Stomach smooth muscle (tissue), 2 donors: ENCODE data around the gene MBD3L1.

Source experiments
- H3K27ac ChIP-seq: one replicate; pipeline ENCODE4 v1.7.0; 2013; ENCODE audit warnings: mild to moderate bottlenecking, low read length, inconsistent platforms
- H3K27me3 ChIP-seq, 2 donors: one replicate each; pipeline ENCODE4 v1.7.0; 2013; ENCODE audit warnings: low read length in 2 of 2; ENCODE audit not compliant: insufficient read depth in 2 of 2, control insufficient read depth in 1 of 2
- H3K36me3 ChIP-seq, 2 donors: one replicate each; pipeline ENCODE4 v1.7.0; 2013; ENCODE audit warnings: low read length in 2 of 2; ENCODE audit not compliant: control insufficient read depth in 2 of 2, insufficient read depth in 2 of 2
- H3K4me1 ChIP-seq: one replicate; pipeline ENCODE4 v1.7.0; 2013; ENCODE audit warnings: low read length; ENCODE audit not compliant: control insufficient read depth, insufficient read depth
- H3K4me3 ChIP-seq, 2 donors: one replicate each; pipeline ENCODE4 v1.7.0; 2013; ENCODE audit warnings: low read length in 2 of 2
- H3K9ac ChIP-seq, 2 donors: one replicate each; pipeline ENCODE4 v1.7.0; 2013; ENCODE audit warnings: low read length in 2 of 2, mild to moderate bottlenecking in 1 of 2
- H3K9me3 ChIP-seq, 2 donors: one replicate each; pipeline ENCODE4 v1.7.0; 2013; ENCODE audit warnings: low read length in 2 of 2; ENCODE audit not compliant: control insufficient read depth in 2 of 2
- donor health status: healthy.
- donor health status: Pancreatic carcinoma.

MBD3L1 gene

GRCh38 chr19:8880868-8881488 lies 48.8 kb downstream of the MBD3L1 start:
- no peak overlapping the region for H3K4me3 ChIP-seq
- H3K9ac ChIP-seq: no peak overlapping the region
- H3K27me3 ChIP-seq: peaks cover 0 to 2% of the 10 kb centered on the region in 2 donors
- peaks cover 0 to 14% of the 10 kb centered on the region in 2 donors for H3K9me3 ChIP-seq
- H3K4me1 ChIP-seq: no peaks in the 10 kb centered on the region
- H3K36me3 ChIP-seq: no peaks in the 10 kb centered on the region
- H3K27ac ChIP-seq: no peak overlapping the region

GRCh38 chr19:8881512-8881911 lies 49.3 kb downstream of the MBD3L1 start:
- no peak overlapping the region for H3K27ac ChIP-seq
- no peak overlapping the region for H3K9ac ChIP-seq
- no peaks in the 10 kb centered on the region for H3K36me3 ChIP-seq
- no peaks in the 10 kb centered on the region for H3K4me1 ChIP-seq
- H3K27me3 ChIP-seq: peaks cover 0 to 2% of the 10 kb centered on the region in 2 donors
- peaks cover 0 to 14% of the 10 kb centered on the region in 2 donors for H3K9me3 ChIP-seq
- no peak overlapping the region for H3K4me3 ChIP-seq

GRCh38 chr19:8884416-8884815 lies 52.2 kb downstream of the MBD3L1 start:
- Histone ChIP-seq H3K4me1 (no peaks in the 10 kb centered on the region), H3K4me3 (no peak overlapping the region)

GRCh38 chr19:8887364-8887763 lies 55.2 kb downstream of the MBD3L1 start:
- Histone ChIP-seq H3K9me3 (peaks cover 0 to 13% of the 10 kb centered on the region in 2 donors), H3K4me1 (no peaks in the 10 kb centered on the region), H3K9ac (no peak overlapping the region), H3K27ac (no peak overlapping the region), H3K4me3 (no peak overlapping the region), H3K27me3 (peaks cover 0 to 4% of the 10 kb centered on the region in 2 donors), H3K36me3 (no peaks in the 10 kb centered on the region)

More at GRCh38 chr19:8884416-8884815, 52.2 kb downstream of the MBD3L1 start:
- Histone ChIP-seq H3K9ac (no peak overlapping the region), H3K36me3 (no peaks in the 10 kb centered on the region), H3K9me3 (peaks cover 0 to 10% of the 10 kb centered on the region in 2 donors), H3K27ac (no peak overlapping the region), H3K27me3 (peaks cover 0 to 4% of the 10 kb centered on the region in 2 donors)

GRCh38 chr19:8890260-8890659 lies 58.1 kb downstream of the MBD3L1 start:
- Histone ChIP-seq H3K27me3 (peaks cover 0 to 4% of the 10 kb centered on the region in 2 donors), H3K27ac (no peak overlapping the region), H3K9me3 (peaks cover 2 to 3% of the 10 kb centered on the region in 2 donors), H3K4me3 (no peak overlapping the region), H3K36me3 (no peaks in the 10 kb centered on the region), H3K9ac (no peak overlapping the region), H3K4me1 (no peaks in the 10 kb centered on the region)
